Right atrium auricular region (tissue), 2 donors: ENCODE results near the gene RNF213. TPM values are rescaled to one million over a fixed set of nuclear protein-coding genes. Genes with fewer than 3 reads are reported as not detected.

Source experiments
- DNase-seq: peaks from one replicate; pipeline ENCODE4 v3.0.0-alpha.2; 2019; ENCODE audit warnings: low spot score
- H3K27ac ChIP-seq, 2 donors: fragments of 200-600 bp; sonication (generic); 1 replicate in 1 of 2; 2 replicates in 1 of 2; pipeline ENCODE4 v1.5.1; 2016 to 2019
- H3K27me3 ChIP-seq, 2 donors: fragments of 200-600 bp; sonication (generic); one replicate each; pipeline versions ENCODE4 v1.5.1 to v1.6.0; 2017 to 2019
- H3K36me3 ChIP-seq: fragments of 200-600 bp; sonication (generic); one replicate; pipeline ENCODE4 v1.5.1; 2016
- H3K4me1 ChIP-seq, 2 donors: fragments of 200-600 bp; sonication (generic); one replicate each; pipeline versions ENCODE4 v1.5.1 to v1.6.0; 2017 to 2019
- H3K4me3 ChIP-seq, 2 donors: fragments of 200-600 bp; sonication (generic); 1 replicate in 1 of 2; 2 replicates in 1 of 2; pipeline ENCODE4 v1.5.1; 2017 to 2019; ENCODE audit warnings: mild to moderate bottlenecking in 1 of 2, moderate library complexity in 1 of 2
- H3K9me3 ChIP-seq, 2 donors: fragments of 200-600 bp; sonication (generic); one replicate each; pipeline ENCODE4 v1.5.1; 2019
- total RNA-seq, 2 donors: library from RNA; depleted of rRNA; stranded (reverse); fragments of >200 nt; gene quantifications; one replicate each; pipeline ENCODE4 v1.1.0, GENCODE V29; 2016
- TF ChIP-seq, protein P1 (sequence below), 2 donors: fragments of 200-600 bp; sonication (generic); IDR thresholded peaks; one replicate each; pipeline ENCODE4 v1.5.1; 2019; ENCODE audit warnings: antibody characterized with exemption in 2 of 2

The RNF213 gene
- total RNA-seq, 2 donors from 2014 or later = 27.3 to 36.8 TPM

- H3K27me3 ChIP-seq = no peaks in the 10 kb centered on the region
- TF ChIP-seq, protein P1, sequence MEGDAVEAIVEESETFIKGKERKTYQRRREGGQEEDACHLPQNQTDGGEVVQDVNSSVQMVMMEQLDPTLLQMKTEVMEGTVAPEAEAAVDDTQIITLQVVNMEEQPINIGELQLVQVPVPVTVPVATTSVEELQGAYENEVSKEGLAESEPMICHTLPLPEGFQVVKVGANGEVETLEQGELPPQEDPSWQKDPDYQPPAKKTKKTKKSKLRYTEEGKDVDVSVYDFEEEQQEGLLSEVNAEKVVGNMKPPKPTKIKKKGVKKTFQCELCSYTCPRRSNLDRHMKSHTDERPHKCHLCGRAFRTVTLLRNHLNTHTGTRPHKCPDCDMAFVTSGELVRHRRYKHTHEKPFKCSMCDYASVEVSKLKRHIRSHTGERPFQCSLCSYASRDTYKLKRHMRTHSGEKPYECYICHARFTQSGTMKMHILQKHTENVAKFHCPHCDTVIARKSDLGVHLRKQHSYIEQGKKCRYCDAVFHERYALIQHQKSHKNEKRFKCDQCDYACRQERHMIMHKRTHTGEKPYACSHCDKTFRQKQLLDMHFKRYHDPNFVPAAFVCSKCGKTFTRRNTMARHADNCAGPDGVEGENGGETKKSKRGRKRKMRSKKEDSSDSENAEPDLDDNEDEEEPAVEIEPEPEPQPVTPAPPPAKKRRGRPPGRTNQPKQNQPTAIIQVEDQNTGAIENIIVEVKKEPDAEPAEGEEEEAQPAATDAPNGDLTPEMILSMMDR (IDR thresholded peaks at IDR 0.05) = no peak
- H3K4me3 ChIP-seq = no peak overlapping the region
- H3K27ac ChIP-seq = no peak overlapping the region
- no peak for DNase-seq
- peaks cover 98% of the 10 kb centered on the region for H3K36me3 ChIP-seq
- no peaks in the 10 kb centered on the region for H3K4me1 ChIP-seq
- no peaks in the 10 kb centered on the region for H3K9me3 ChIP-seq
Measured at GRCh38 chr17:80384078-80384960, 123.7 kb downstream of the RNF213 start.

GRCh38 chr17:80385046-80385445, 124.4 kb downstream of the RNF213 start:
- no peaks in the 10 kb centered on the region for H3K4me1 ChIP-seq
- TF ChIP-seq, protein P1 (IDR thresholded peaks at IDR 0.05) = no peak
- H3K36me3 ChIP-seq = peaks cover 98% of the 10 kb centered on the region
- H3K9me3 ChIP-seq = no peaks in the 10 kb centered on the region
- DNase-seq = no peak
- no peak overlapping the region for H3K27ac ChIP-seq
- no peak overlapping the region for H3K4me3 ChIP-seq
- H3K27me3 ChIP-seq = no peaks in the 10 kb centered on the region

- Histone ChIP-seq H3K36me3 (peaks cover 93% of the 10 kb centered on the region), H3K9me3 (no peaks in the 10 kb centered on the region), H3K27me3 (no peaks in the 10 kb centered on the region), H3K4me1 (no peaks in the 10 kb centered on the region), H3K27ac (no peak overlapping the region), H3K4me3 (no peak overlapping the region)
- no peak for DNase-seq
- TF ChIP-seq, protein P1 (IDR thresholded peaks at IDR 0.05) = no peak
Measured at GRCh38 chr17:80386341-80386740, 125.7 kb downstream of the RNF213 start.

GRCh38 chr17:80387071-80387470, 126.4 kb downstream of the RNF213 start:
- Histone ChIP-seq H3K27ac (no peak overlapping the region), H3K4me3 (no peak overlapping the region), H3K4me1 (no peaks in the 10 kb centered on the region), H3K36me3 (peaks cover 91% of the 10 kb centered on the region), H3K27me3 (no peaks in the 10 kb centered on the region), H3K9me3 (no peaks in the 10 kb centered on the region)
- DNase-seq = no peak
- TF ChIP-seq, protein P1 (IDR thresholded peaks at IDR 0.05) = no peak

DNA sequence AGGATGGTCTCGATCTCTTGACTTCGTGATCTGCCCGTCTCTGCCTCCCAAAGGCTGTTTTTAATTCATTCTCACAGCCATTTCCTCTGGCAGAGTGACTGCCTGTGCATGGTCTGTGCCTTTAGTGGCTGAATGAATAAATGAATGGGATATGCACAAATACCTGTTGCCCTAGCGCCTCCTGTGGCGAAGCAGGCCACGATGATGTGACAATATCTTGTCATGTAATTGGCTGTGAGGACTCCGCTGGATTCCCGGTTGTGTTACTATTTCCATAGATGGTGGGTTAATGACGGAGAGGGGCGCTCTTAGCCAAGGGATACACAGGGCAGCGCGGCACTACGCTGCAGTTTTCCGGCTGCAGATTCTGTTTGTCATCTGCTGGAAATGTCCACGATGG, 127.5 kb downstream of the RNF213 start:
- Histone ChIP-seq H3K4me1 (no peaks in the 10 kb centered on the region), H3K27ac (no peak overlapping the region), H3K36me3 (peaks cover 91% of the 10 kb centered on the region), H3K27me3 (no peaks in the 10 kb centered on the region), H3K4me3 (no peak overlapping the region), H3K9me3 (no peaks in the 10 kb centered on the region)
- no peak for DNase-seq
- TF ChIP-seq, protein P1 (IDR thresholded peaks at IDR 0.05) = no peak
